PFSK-1 (cell line): Measurements from ENCODE around the gene PPP2R2C.

Experiments used
- FOXP2 ChIP-seq: optimal IDR thresholded peaks from 2 replicates; pipeline ENCODE3; 2011; ENCODE audit warnings: borderline replicate concordance, control low read depth, inconsistent platforms; ENCODE audit not compliant: insufficient read depth; ENCODE audit errors: extremely low read length, extremely low read depth
- POLR2AphosphoS5 ChIP-seq: IDR thresholded peaks from 2 replicates; pipeline ENCODE4 v1.6.1; 2012; ENCODE audit warnings: low read depth, mild to moderate bottlenecking, control low read depth, low read length, moderate library complexity
- SIN3A ChIP-seq: IDR thresholded peaks from 2 replicates; pipeline ENCODE4 v1.6.1; 2012; ENCODE audit warnings: mild to moderate bottlenecking, low read length, moderate library complexity, borderline replicate concordance; ENCODE audit not compliant: insufficient read depth
- TAF1 ChIP-seq: IDR thresholded peaks from 2 replicates; pipeline ENCODE4 v1.6.1; 2012; ENCODE audit warnings: low read length, control low read depth, borderline replicate concordance; ENCODE audit not compliant: insufficient read depth
- TF ChIP-seq, protein P1 (sequence below), 2 experiments: IDR thresholded peaks; 2 replicates each; pipeline versions ENCODE4 v1.6.1 to v1.8.0; 2011 to 2012; ENCODE audit warnings: low read depth in 2 of 2, low read length in 2 of 2, control low read depth in 1 of 2, inconsistent platforms in 1 of 2, mild to moderate bottlenecking in 1 of 2, moderate library complexity in 1 of 2; ENCODE audit not compliant: insufficient read depth in 1 of 2

PPP2R2C gene

GRCh38 chr4:6516762-6517161, 44.3 kb upstream of the PPP2R2C start:
- TF ChIP-seq, protein P1, sequence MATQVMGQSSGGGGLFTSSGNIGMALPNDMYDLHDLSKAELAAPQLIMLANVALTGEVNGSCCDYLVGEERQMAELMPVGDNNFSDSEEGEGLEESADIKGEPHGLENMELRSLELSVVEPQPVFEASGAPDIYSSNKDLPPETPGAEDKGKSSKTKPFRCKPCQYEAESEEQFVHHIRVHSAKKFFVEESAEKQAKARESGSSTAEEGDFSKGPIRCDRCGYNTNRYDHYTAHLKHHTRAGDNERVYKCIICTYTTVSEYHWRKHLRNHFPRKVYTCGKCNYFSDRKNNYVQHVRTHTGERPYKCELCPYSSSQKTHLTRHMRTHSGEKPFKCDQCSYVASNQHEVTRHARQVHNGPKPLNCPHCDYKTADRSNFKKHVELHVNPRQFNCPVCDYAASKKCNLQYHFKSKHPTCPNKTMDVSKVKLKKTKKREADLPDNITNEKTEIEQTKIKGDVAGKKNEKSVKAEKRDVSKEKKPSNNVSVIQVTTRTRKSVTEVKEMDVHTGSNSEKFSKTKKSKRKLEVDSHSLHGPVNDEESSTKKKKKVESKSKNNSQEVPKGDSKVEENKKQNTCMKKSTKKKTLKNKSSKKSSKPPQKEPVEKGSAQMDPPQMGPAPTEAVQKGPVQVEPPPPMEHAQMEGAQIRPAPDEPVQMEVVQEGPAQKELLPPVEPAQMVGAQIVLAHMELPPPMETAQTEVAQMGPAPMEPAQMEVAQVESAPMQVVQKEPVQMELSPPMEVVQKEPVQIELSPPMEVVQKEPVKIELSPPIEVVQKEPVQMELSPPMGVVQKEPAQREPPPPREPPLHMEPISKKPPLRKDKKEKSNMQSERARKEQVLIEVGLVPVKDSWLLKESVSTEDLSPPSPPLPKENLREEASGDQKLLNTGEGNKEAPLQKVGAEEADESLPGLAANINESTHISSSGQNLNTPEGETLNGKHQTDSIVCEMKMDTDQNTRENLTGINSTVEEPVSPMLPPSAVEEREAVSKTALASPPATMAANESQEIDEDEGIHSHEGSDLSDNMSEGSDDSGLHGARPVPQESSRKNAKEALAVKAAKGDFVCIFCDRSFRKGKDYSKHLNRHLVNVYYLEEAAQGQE (IDR thresholded peaks at IDR 0.05; ENCODE audit: insufficient read depth in 1 of 2, low read depth in 2 of 2, low read length in 2 of 2), result no peak
- TF ChIP-seq TAF1 (no peak), POLR2AphosphoS5 (no peak), FOXP2 (no peak), SIN3A (no peak)

DNA sequence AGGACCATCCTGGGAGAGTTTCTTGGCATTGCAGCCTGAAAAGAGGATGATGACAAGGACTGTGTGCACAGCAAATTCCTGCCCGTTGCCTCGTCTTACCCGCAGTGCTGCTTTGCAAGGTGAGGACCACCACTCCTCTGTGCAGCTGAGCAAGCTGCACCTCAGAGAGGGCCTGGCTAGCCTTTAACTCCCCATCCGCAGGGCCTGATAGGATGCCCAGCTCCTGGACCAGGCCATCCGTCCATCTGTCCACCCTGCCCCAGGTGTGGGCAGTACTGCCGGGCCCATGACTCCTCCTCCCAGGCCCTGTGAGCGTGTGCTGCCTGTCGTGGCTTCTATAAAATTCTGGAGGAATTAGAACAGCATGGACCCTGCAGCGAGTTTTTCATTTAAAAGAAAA, 43.9 kb upstream of the PPP2R2C start:
- TF ChIP-seq, protein P1 (IDR thresholded peaks at IDR 0.05; ENCODE audit: insufficient read depth in 1 of 2, low read depth in 2 of 2, low read length in 2 of 2), result no peak
- TF ChIP-seq FOXP2 (no peak), POLR2AphosphoS5 (no peak), SIN3A (no peak), TAF1 (no peak)

- TF ChIP-seq, protein P1 (IDR thresholded peaks at IDR 0.05; ENCODE audit: insufficient read depth in 1 of 2, low read depth in 2 of 2, low read length in 2 of 2), result no peak
- no peak for TF ChIP-seq SIN3A
- no peak for TF ChIP-seq POLR2AphosphoS5
- no peak for TF ChIP-seq FOXP2
- no peak for TF ChIP-seq TAF1
These were observed 41.3 kb upstream of the PPP2R2C start for GRCh38 chr4:6513678-6514077.

- TF ChIP-seq, protein P1 (IDR thresholded peaks at IDR 0.05; ENCODE audit: insufficient read depth in 1 of 2, low read depth in 2 of 2, low read length in 2 of 2), result no peak
- TF ChIP-seq SIN3A (no peak), POLR2AphosphoS5 (no peak), FOXP2 (no peak), TAF1 (no peak)
These were observed 37.2 kb upstream of the PPP2R2C start for GRCh38 chr4:6509587-6509986.

DNA sequence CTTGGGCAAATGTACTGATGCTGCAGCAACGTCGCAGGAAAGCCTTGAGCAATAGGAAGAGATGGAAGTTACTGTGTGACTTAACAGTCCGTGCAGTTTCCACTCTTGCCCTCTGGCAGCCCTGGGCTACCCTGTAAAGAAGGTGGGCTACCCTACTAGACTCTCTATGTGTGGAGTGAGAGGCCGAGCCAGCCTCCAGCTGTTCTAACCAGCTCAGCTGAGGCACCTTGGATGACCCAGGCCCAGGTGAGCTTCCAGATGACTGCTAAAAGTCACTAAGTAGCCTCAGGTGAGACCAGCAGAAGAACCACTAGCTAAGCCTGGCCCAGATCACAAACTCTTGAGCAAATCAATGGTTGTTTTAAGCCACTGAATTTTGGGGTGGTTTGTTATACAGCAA, 34.9 kb upstream of the PPP2R2C start:
- TF ChIP-seq TAF1 (no peak), SIN3A (no peak), POLR2AphosphoS5 (no peak), FOXP2 (no peak)
- TF ChIP-seq, protein P1 (IDR thresholded peaks at IDR 0.05; ENCODE audit: insufficient read depth in 1 of 2, low read depth in 2 of 2, low read length in 2 of 2), result no peak
